Astrocyte of the hippocampus (primary cell): ENCODE measurements around the gene WDR81.
A peak's percentile ranks its signal among the peaks of the same experiment; 100 is the strongest.

Experiments
- DNase-seq: peaks from one replicate; pipeline ENCODE4 v3.0.0; 2011; ENCODE audit warnings: low read depth, low spot score

WDR81 gene

DNA sequence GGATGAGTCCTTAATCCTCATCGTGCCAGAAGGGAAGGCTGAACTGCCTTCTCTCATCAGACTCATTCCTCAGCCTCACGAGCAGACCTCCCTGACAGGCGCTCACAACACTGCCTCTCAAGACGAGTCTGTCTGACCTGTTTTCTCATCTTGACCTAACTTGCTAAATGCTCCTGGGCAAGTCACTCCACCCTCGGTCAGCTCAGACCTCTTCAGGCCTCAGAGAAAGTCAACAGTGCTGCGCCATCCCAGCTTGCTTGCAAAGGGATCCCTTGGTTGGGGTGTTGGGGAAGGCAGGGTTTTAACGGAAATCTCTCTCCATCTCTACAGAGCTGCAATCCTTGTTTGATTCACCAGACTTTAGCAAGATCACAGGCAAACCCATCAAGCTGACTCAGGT is 52.4 kb downstream of the WDR81 start:
- DNase-seq = no peak

DNA sequence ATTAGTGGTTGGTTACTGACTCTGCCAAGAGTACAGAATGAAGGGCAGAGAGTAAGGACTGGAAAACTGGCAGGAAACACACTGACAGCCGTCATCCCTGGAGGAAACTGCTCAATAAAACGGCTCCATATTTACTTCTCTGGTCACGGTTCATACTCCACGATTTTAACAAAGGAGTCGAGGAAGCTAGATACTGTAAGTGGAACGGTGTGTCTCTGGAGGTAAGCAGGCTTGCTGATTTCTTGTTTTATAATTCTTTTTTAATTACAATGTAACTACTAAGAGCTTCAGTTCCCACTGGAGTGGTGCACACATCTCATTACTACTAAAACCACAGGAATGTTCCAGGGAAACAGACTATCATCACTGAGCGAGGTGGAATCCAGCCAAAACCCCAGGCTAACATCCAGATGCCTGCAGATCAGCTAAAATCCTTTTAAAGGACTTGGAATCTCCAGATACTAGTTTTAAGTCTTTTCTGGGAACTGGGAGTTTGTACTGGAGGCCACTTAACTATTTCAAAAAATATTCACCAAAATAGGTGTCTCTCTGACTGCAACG is 55.1 kb downstream of the WDR81 start:
- peak; percentile 97 for DNase-seq

DNA sequence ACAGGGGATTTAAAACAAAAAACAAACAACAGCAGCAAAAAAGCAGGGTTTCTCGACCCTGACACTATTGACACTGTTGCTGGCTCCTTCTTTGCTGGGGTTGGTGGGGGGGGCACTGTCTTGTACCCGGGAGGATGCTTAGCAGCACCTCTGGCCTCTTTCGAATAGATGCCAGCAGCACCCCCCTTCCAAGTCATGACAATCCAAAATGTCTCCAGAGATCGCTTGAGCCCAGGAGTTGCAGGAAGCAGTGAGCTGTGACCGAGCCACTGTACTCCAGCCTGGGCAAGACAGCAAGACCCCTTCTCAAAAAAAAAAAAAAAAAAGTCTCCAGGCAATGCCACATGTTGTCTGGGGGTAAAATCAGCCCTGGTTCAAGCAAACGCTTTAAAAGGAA is 57.7 kb downstream of the WDR81 start:
- no peak for DNase-seq

DNA sequence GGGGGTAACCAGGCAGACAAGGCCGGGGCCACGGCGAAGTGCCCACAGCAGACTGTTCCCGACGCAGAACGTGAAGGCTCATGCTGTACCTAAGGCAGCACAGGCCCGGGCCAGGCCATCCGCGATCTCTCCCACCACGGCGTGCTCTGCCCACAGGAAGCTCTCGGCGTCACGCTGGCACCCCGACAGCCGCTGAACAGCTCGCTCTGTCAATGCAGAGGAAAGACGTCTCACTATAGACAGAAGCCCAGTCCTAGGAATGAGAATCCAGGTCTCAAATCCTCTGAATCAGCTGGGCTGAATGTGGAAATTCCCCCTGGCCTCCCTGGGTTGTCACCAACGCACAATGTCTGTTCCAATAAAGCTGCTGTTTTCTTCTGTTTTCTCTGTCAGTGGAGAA is 58.8 kb downstream of the WDR81 start:
- DNase-seq = peak; percentile 41

DNA sequence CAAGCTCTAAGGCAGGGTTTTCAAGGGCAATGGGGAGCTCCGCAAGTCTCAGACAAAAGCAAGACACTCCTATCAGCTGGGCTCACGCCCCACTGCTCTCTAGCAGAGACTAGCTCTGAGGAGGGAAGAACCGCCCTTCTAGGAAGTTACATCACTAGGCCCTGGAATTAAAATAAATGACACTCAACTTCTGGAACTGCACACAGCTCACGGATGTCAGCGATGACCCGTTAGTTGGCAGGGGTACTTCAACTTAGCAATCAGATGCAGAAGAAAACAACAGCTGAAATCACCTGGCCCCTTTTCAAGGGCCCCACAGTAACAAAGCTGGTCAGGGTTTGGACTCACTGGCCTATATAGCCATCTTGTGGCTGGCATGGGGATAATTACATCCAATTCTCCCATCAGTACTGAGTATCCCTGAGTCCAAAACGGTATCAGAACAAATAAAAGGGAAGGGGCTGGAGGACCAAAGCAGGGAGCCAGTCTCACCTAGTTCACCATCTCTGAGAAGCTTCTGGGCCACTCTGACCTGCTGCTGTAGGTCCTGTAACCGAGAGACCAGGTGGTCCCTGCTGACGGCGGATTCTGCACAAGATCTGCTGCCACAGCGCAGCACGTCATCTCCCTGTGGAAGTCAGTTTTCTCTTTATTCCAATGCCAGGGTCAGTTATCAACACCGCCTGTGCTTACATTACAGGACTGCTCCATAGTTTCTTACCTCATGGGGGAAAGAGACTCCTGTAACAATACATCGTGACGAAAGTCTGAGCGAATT is 59.5 kb downstream of the WDR81 start:
- peak; percentile 89 for DNase-seq

DNA sequence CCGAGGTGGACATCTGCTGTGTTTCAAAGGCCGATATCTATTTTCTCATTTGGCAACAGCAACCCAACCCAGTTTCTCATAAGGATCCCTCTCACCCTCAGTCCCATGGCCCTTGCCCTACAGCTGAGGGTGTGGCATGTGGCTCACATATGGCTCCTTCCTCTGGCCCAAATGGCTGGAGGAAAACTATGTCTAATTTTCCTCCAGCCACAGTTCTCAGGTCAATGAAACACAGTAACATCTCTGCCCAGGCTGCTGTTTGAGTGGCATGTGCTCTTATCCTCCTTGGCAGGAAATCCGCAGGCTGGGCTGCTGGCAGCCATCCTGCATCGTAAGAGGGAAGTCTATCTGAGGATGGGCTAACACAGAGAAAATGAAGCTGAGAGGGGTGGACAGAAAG is 61.4 kb downstream of the WDR81 start:
- DNase-seq = no peak

DNA sequence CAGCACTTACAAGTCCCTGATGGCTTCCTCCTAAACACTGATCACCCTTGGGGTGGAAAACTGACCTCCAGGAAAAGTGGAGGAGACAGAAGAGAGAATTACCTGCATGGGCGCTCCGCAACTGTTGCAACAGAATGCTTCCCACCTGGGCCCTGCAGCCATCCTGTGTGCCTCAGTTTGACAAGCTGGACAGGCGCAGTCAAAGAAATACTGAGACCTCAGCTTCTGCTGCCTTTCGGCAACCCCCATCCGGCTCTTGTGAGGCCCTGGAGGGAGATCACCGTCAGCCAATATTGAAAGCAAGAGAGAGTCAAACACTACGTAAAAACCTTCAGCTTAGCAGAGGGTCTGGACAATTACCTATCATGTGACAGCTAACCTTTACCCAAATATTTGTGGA is 62.2 kb downstream of the WDR81 start:
- DNase-seq = no peak

DNA sequence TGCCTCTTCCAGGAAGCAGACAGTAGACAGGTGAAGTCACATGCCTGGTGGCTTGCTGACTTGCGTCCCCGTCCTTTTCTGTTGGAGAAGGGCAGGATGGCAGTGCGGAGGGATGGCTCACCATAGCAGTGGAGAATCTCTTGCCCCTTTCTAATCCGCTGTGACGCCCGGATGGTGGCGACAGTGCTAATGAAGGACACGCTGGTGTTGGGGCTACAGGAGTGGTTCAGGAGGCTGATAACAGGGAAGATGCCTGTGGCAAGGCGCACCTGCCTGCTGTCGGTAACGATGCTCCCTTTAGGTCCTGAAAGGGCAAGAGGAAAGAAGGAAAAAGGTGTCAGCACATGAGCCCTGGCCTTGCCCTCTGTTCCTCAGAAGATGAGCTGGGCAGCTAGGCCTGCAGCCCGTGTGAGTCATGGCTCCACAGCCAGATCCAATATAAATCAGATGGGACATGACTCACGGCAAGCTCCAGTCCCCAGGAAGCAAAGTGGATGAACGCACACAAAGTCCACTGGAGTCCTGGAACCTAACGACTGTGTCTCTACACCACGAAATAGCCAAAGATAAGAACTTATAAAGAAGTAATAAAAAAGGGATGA is 62.9 kb downstream of the WDR81 start:
- peak; percentile 93 for DNase-seq
